Measurements from ENCODE around the gene CRY2. TPM values are rescaled to one million over a fixed set of nuclear protein-coding genes. Genes with fewer than 3 reads are reported as not detected.
"Not testable (repeated sequence)": the region's sequence is repeated elsewhere in the genome, so short reads cannot be mapped to it uniquely, and the experiment has no call there.

CRY2 gene
- polyA plus RNA-seq, 2 of the 4 experiments (the other 2 are of a cell fraction) = 3.2 to 4.1 TPM

GRCh38 chr11:45900175-45900800 lies 53.0 kb downstream of the CRY2 start:
- peaks cover 12% of the 10 kb centered on the region; the same call in 2 of the 3 replicates for H3K4me1 ChIP-seq
- CTCF ChIA-PET = interaction anchor here (0.7 kb wide), 1 partner anchor 9 kb away, joined by 4 read pairs; no protein-coding TSS in a partner anchor
- FAIRE-seq; POLR2A ChIA-PET; H3K9me3 ChIP-seq; DNase-seq (ENCODE audit: low read depth in 1 of 2, low spot score in 1 of 2): not testable (repeated sequence)
- peak overlapping the region; percentile 73 for H3K4me2 ChIP-seq
- peak; percentile 6 to 9; a peak in 4 of 6 replicates for ATAC-seq
- peak overlapping the region; percentile 57 for H3K4me3 ChIP-seq
- whole genome bisulfite sequencing (ENCODE audit: missing lambda C conversion rate) = 61% methylated on average over 7 of the region's 59 CpGs
- peak overlapping the region; percentile 86 to 89 for H3K27ac ChIP-seq

- no peak for FAIRE-seq
- no peak for TF ChIP-seq RNF2 (IDR thresholded peaks at IDR 0.05; ENCODE audit: borderline replicate concordance, low read depth)
- TF ChIP-seq ZFP36 (IDR thresholded peaks at IDR 0.05; ENCODE audit: borderline replicate concordance, partially characterized antibody) = no peak
- no peak for TF ChIP-seq CTCF (IDR thresholded peaks at IDR 0.05)
- no peak for TF ChIP-seq HDAC2 (IDR thresholded peaks at IDR 0.05)
- TF ChIP-seq RAD21 (conservative IDR thresholded peaks at IDR 0.05 in 1 of 2, IDR thresholded peaks at IDR 0.05 in 1 of 2) = no peak
- TF ChIP-seq HMGXB4 (CRISPR knock-in tag; IDR thresholded peaks at IDR 0.05; ENCODE audit: borderline replicate concordance) = no peak
- TF ChIP-seq MAX (IDR thresholded peaks at IDR 0.05) = no peak
- no peak for TF ChIP-seq HEYL (CRISPR knock-in tag; IDR thresholded peaks at IDR 0.05)
- TF ChIP-seq RCOR1 (IDR thresholded peaks at IDR 0.05; ENCODE audit: low read depth, low read length) = no peak
- no peak for TF ChIP-seq PBX3 (IDR thresholded peaks at IDR 0.05)
- TF ChIP-seq FOSB (CRISPR knock-in tag; IDR thresholded peaks at IDR 0.05) = no peak
- no peak for TF ChIP-seq MYC (IDR thresholded peaks at IDR 0.05; ENCODE audit: borderline replicate concordance, low read length)
- Histone ChIP-seq H3K4me2 (peak overlapping the region; percentile 73), H3K9me3 (no peaks in the 10 kb centered on the region), H3K4me1 (peaks cover 12% of the 10 kb centered on the region; the same call in 2 of the 3 replicates), H3K4me3 (peak overlapping the region; percentile 57; the same call in 1 of the 3 replicates), H3K27ac (no peak overlapping the region)
- no peak for ATAC-seq
- no peak for DNase-seq (ENCODE audit: low read depth in 1 of 2, low spot score in 1 of 2)
- 58% methylated on average over 8 of the region's 8 CpGs for WGBS (ENCODE audit: missing lambda C conversion rate)
- POLR2A ChIA-PET = no interaction called here
- CTCF ChIA-PET = interaction anchor here (0.7 to 1.1 kb wide), 2 partner anchors 10 to 17 kb away, joined by 3 to 4 read pairs; partner anchors contain the start of gene PEX16
Observed at GRCh38 chr11:45900916-45901617, 53.8 kb downstream of the CRY2 start.

- no peaks in the 10 kb centered on the region for H3K9me3 ChIP-seq
- H3K4me3 ChIP-seq = no peak overlapping the region
- H3K27ac ChIP-seq = no peak overlapping the region
- H3K4me2 ChIP-seq = no peak overlapping the region
- 88% methylated on average over 4 of the region's 6 CpGs for WGBS (ENCODE audit: missing lambda C conversion rate)
- TF ChIP-seq KDM5A (IDR thresholded peaks at IDR 0.05) (no peak), HOXB13 (CRISPR knock-in tag; IDR thresholded peaks at IDR 0.05; ENCODE audit: low read depth) (no peak), GATA3 (IDR thresholded peaks at IDR 0.05; ENCODE audit: borderline replicate concordance) (no peak)
- no peak for ATAC-seq
- DNase-seq (ENCODE audit: low read depth in 1 of 2, low spot score in 1 of 2) = no peak
- CTCF ChIA-PET = interaction anchor here (1.1 kb wide), 1 partner anchor 16 kb away, joined by 3 read pairs; the partner anchor contains the start of gene PEX16
- H3K4me1 ChIP-seq = peaks cover 12% of the 10 kb centered on the region; the same call in 2 of the 3 replicates
- POLR2A ChIA-PET = no interaction called here
- no peak for FAIRE-seq
Observed at GRCh38 chr11:45901626-45902025, 54.4 kb downstream of the CRY2 start.

Measured in A549 (cell line).